WTC11 (cell line): ENCODE data around the gene ZFP64. TPM values are rescaled to one million over a fixed set of nuclear protein-coding genes. Genes with fewer than 3 reads are reported as not detected.

Experiments used
- ATAC-seq: fragments of 200-7000 bp; cut with Tn5 transposase; 2 replicates; pipeline ENCODE4 v1.10.0; 2021; ENCODE audit warnings: mild to moderate bottlenecking, moderate library complexity
- CTCF ChIA-PET: fragments of 300-600 bp; sonication (Branson Sonifier 250); formaldehyde crosslinking; loops from one replicate; lab custom pipeline; 2021; ENCODE audit warnings: antibody characterized with exemption; lab: Charles Lee
- POLR2A ChIA-PET: fragments of 350-600 bp; sonication (Branson Sonifier 250); formaldehyde crosslinking; loops from one replicate; lab custom pipeline; 2021; ENCODE audit warnings: antibody characterized with exemption; lab: Charles Lee
- DNase-seq: peaks from one replicate; pipeline ENCODE4 v3.0.0; 2021; ENCODE audit warnings: low spot score
- H3K27ac Mint-ChIP-seq: 2 replicates; pipeline ENCODE4 v1.8.0; 2021; ENCODE audit warnings: mixed read lengths
- H3K27me3 Mint-ChIP-seq: 2 replicates; pipeline ENCODE4 v1.8.0; 2021; ENCODE audit warnings: low read depth, mild to moderate bottlenecking, moderate library complexity, mixed read lengths
- H3K36me3 Mint-ChIP-seq: 2 replicates; pipeline ENCODE4 v1.8.0; 2021; ENCODE audit warnings: mixed read lengths
- H3K4me1 Mint-ChIP-seq: 2 replicates; pipeline ENCODE4 v1.8.0; 2022; ENCODE audit warnings: mixed read lengths
- H3K4me3 Mint-ChIP-seq: 2 replicates; pipeline ENCODE4 v1.8.0; 2021; ENCODE audit warnings: mild to moderate bottlenecking, moderate library complexity, mixed read lengths
- H3K9me3 Mint-ChIP-seq: 2 replicates; pipeline ENCODE4 v1.8.0; 2021; ENCODE audit warnings: mixed read lengths
- FOXK1 ChIP-seq: sonication (generic); formaldehyde crosslinking; IDR thresholded peaks from 2 replicates; pipeline ENCODE4 v1.8.0; 2022; ENCODE audit warnings: mild to moderate bottlenecking, moderate library complexity, missing genetic modification reagents
- KAT7 ChIP-seq: sonication (generic); formaldehyde crosslinking; IDR thresholded peaks from 2 replicates; pipeline ENCODE4 v1.8.1; 2023; ENCODE audit warnings: missing genetic modification reagents, mild to moderate bottlenecking, borderline replicate concordance
- MXD4 ChIP-seq: fragments of 250-450 bp; sonication (Bioruptor Pico); IDR thresholded peaks from 2 replicates; pipeline ENCODE4 v1.8.0; 2021; ENCODE audit warnings: mild to moderate bottlenecking, moderate library complexity, borderline replicate concordance
- NR3C1 ChIP-seq: sonication (generic); formaldehyde crosslinking; conservative IDR thresholded peaks from 2 replicates; pipeline ENCODE4 v1.8.1; 2023; ENCODE audit warnings: low read depth, mild to moderate bottlenecking, missing genetic modification reagents
- PRDM15 ChIP-seq: sonication (generic); formaldehyde crosslinking; IDR thresholded peaks from 2 replicates; pipeline ENCODE4 v1.8.0; 2022; ENCODE audit warnings: missing genetic modification reagents
- SOX15 ChIP-seq: fragments of 250-450 bp; sonication (Bioruptor Pico); IDR thresholded peaks from 2 replicates; pipeline ENCODE4 v1.9.0; 2021; ENCODE audit warnings: mild to moderate bottlenecking
- SP1 ChIP-seq: sonication (generic); formaldehyde crosslinking; conservative IDR thresholded peaks from 2 replicates; pipeline ENCODE4 v1.8.1; 2022; ENCODE audit warnings: missing genetic modification reagents
- TP53 ChIP-seq: sonication (generic); formaldehyde crosslinking; IDR thresholded peaks from 2 replicates; pipeline ENCODE4 v1.8.1; 2023; ENCODE audit warnings: mild to moderate bottlenecking, missing genetic modification reagents
- ZNF138 ChIP-seq: sonication (generic); formaldehyde crosslinking; conservative IDR thresholded peaks from 2 replicates; pipeline ENCODE4 v1.8.1; 2022; ENCODE audit warnings: mild to moderate bottlenecking, moderate library complexity, missing genetic modification reagents
- ZNF423 ChIP-seq: fragments of 250-450 bp; sonication (Bioruptor Pico); IDR thresholded peaks from 2 replicates; pipeline ENCODE4 v2.1.2; 2022; ENCODE audit warnings: mild to moderate bottlenecking, moderate library complexity
- ZNF532 ChIP-seq: fragments of 250-450 bp; sonication (Bioruptor Pico); IDR thresholded peaks from 2 replicates; pipeline ENCODE4 v1.9.0; 2021; ENCODE audit warnings: mild to moderate bottlenecking, borderline replicate concordance
- total RNA-seq: library from RNA; stranded (reverse); gene quantifications from 3 replicates; pipeline ENCODE4 v1.2.3, GENCODE V29; 2021

The ZFP64 gene
- total RNA-seq, 1 experiment from 2014 or later = 26.1 TPM

- H3K27me3 Mint-ChIP-seq = peaks cover 6% of the 10 kb centered on the region
- TF ChIP-seq FOXK1 (CRISPR knock-in tag) (no peak), SOX15 (CRISPR knock-in tag) (no peak), KAT7 (CRISPR knock-in tag) (no peak), MXD4 (CRISPR knock-in tag) (no peak)
- TF ChIP-seq, all 79 proteins: peak for 0
- H3K36me3 Mint-ChIP-seq = peaks cover 12% of the 10 kb centered on the region
- H3K4me3 Mint-ChIP-seq = no peak overlapping the region; the same call in 1 of the 2 replicates
- peaks cover 20% of the 10 kb centered on the region for H3K9me3 Mint-ChIP-seq
- peaks cover 24% of the 10 kb centered on the region for H3K4me1 Mint-ChIP-seq
- no peak for ATAC-seq
- DNase-seq = no peak
- CTCF ChIA-PET = interaction anchor here (0.6 kb wide), 1 partner anchor 82 kb away, joined by 4 read pairs; no protein-coding TSS in a partner anchor
- POLR2A ChIA-PET = no interaction called here
- H3K27ac Mint-ChIP-seq = no peak overlapping the region; the same call in none of the 2 replicates
Observed at GRCh38 chr20:52210037-52210990, 18.7 kb upstream of the ZFP64 start.

GRCh38 chr20:52209154-52209571, 17.6 kb upstream of the ZFP64 start:
- H3K4me1 Mint-ChIP-seq = peaks cover 24% of the 10 kb centered on the region
- H3K27me3 Mint-ChIP-seq = peaks cover 6% of the 10 kb centered on the region
- H3K9me3 Mint-ChIP-seq = peaks cover 26% of the 10 kb centered on the region
- H3K27ac Mint-ChIP-seq = 0 out of 2 replicates have a peak overlapping the region, but pooled peaks have one; percentile 4
- CTCF ChIA-PET = interaction anchor here (0.6 kb wide), 1 partner anchor 81 kb away, joined by 4 read pairs; no protein-coding TSS in a partner anchor
- POLR2A ChIA-PET = no interaction called here
- peak overlapping the region; percentile 30 for H3K4me3 Mint-ChIP-seq
- TF ChIP-seq PRDM15 (CRISPR knock-in tag) = no peak
- TF ChIP-seq ZNF423 (CRISPR knock-in tag) = no peak
- TF ChIP-seq TP53 (CRISPR knock-in tag) = no peak
- TF ChIP-seq ZNF138 (CRISPR knock-in tag) = no peak
- no peak for TF ChIP-seq NR3C1 (CRISPR knock-in tag)
- no peak for TF ChIP-seq SP1 (CRISPR knock-in tag)
- TF ChIP-seq ZNF532 = no peak
- DNase-seq (peak; percentile 53), ATAC-seq (peak; percentile 92)
- H3K36me3 Mint-ChIP-seq = peaks cover 12% of the 10 kb centered on the region
